H1 (cell line): ENCODE results near the gene SNTG2. TPM values are rescaled to one million over a fixed set of nuclear protein-coding genes. Genes with fewer than 3 reads are reported as not detected.

Experiments
- CTCF ChIA-PET: fragments of 300-600 bp; sonication (Branson Sonifier 250); formaldehyde crosslinking; loops from one replicate; lab custom pipeline; 2021; ENCODE audit not compliant: partially characterized antibody; lab: Charles Lee
- POLR2A ChIA-PET: fragments of 300-600 bp; sonication (Branson Sonifier 250); formaldehyde crosslinking; loops from one replicate; lab custom pipeline; 2021; ENCODE audit warnings: inconsistent platforms; ENCODE audit not compliant: partially characterized antibody; lab: Charles Lee
- DNase-seq, 2 experiments: peaks; one replicate each; pipeline versions ENCODE4 v3.0.0 to v3.0.0-alpha.2; 2010 to 2022; ENCODE audit warnings: low spot score in 2 of 2, low read depth in 1 of 2, mixed read lengths in 1 of 2
- FAIRE-seq: peaks from 2 replicates; lab custom pipeline; 2011; peaks lifted over from hg19 to GRCh38; lab: Jason Lieb, UNC
- H2AFZ ChIP-seq: 2 replicates; pipeline ENCODE4 v1.8.1; 2012; ENCODE audit warnings: low read length, inconsistent platforms
- H2AK5ac ChIP-seq: 2 replicates; pipeline ENCODE4 v1.6.1; 2013; ENCODE audit warnings: low read depth, low read length
- H2BK120ac ChIP-seq: replicated peaks from 2 replicates; pipeline ENCODE3; 2013; ENCODE audit warnings: low read depth, low read length, inconsistent platforms
- H2BK12ac ChIP-seq: 2 replicates; pipeline ENCODE4 v1.6.1; 2013; ENCODE audit warnings: low read depth, low read length
- H2BK15ac ChIP-seq: 2 replicates; pipeline ENCODE4 v1.6.1; 2013; ENCODE audit warnings: low read length
- H2BK20ac ChIP-seq: 2 replicates; pipeline ENCODE4 v1.6.1; 2013; ENCODE audit warnings: low read length
- H2BK5ac ChIP-seq: 2 replicates; pipeline ENCODE4 v1.6.1; 2013; ENCODE audit warnings: low read depth, low read length
- H3K14ac ChIP-seq: 2 replicates; pipeline ENCODE4 v1.6.1; 2013; ENCODE audit warnings: inconsistent platforms; ENCODE audit not compliant: insufficient read length
- H3K18ac ChIP-seq: 2 replicates; pipeline ENCODE4 v1.6.1; 2013; ENCODE audit warnings: low read length; ENCODE audit errors: extremely low read depth
- H3K23ac ChIP-seq: 2 replicates; pipeline ENCODE4 v1.6.1; 2013; ENCODE audit warnings: inconsistent platforms; ENCODE audit not compliant: insufficient read length
- H3K23me2 ChIP-seq: 2 replicates; pipeline ENCODE4 v1.6.1; 2013; ENCODE audit warnings: low read depth, low read length
- H3K27ac ChIP-seq: 2 replicates; pipeline ENCODE4 v1.6.1; 2011; ENCODE audit warnings: low read depth, low read length, inconsistent platforms
- H3K27me3 ChIP-seq, 4 experiments: replicated peaks in 1 of 4; 1 replicate in 1 of 4; 2 replicates in 3 of 4; pipeline versions ENCODE4 v1.6.1 to v1.8.1; 2011 to 2013; ENCODE audit warnings: low read length in 3 of 4, mild to moderate bottlenecking in 3 of 4, inconsistent platforms in 2 of 4, mixed read lengths in 2 of 4, moderate library complexity in 1 of 4; ENCODE audit not compliant: control insufficient read depth in 3 of 4, insufficient read depth in 3 of 4; ENCODE audit errors: extremely low read depth in 1 of 4
- H3K36me3 ChIP-seq, 4 experiments: 2 replicates each; pipeline versions ENCODE4 v1.6.1 to v1.8.1; 2011 to 2013; ENCODE audit warnings: mild to moderate bottlenecking in 4 of 4, low read length in 3 of 4, moderate library complexity in 2 of 4, control low read depth in 1 of 4, inconsistent platforms in 1 of 4; ENCODE audit not compliant: insufficient read depth in 4 of 4, control insufficient read depth in 2 of 4
- H3K4ac ChIP-seq: replicated peaks from 2 replicates; pipeline ENCODE3; 2013; ENCODE audit warnings: low read length, low read depth, mixed read lengths, inconsistent platforms; ENCODE audit not compliant: insufficient read length
- H3K4me1 ChIP-seq, 4 experiments: replicated peaks in 1 of 4; 1 replicate in 1 of 4; 2 replicates in 3 of 4; pipeline versions ENCODE4 v1.6.1 to v1.8.1; 2011 to 2013; ENCODE audit warnings: low read length in 3 of 4, inconsistent platforms in 2 of 4, mixed read lengths in 1 of 4; ENCODE audit not compliant: insufficient read depth in 4 of 4, control insufficient read depth in 3 of 4
- H3K4me2 ChIP-seq, 2 experiments: 2 replicates each; pipeline versions ENCODE4 v1.6.1 to v1.8.1; 2011 to 2013; ENCODE audit warnings: low read depth in 2 of 2, low read length in 2 of 2, control low read depth in 1 of 2, inconsistent platforms in 1 of 2, mild to moderate bottlenecking in 1 of 2; ENCODE audit not compliant: insufficient read depth in 1 of 2
- H3K4me3 ChIP-seq, 4 experiments: fragments of 200-600, 300-600 bp in 1 of 4; sonication (generic), shearing (Covaris generic), sonication (Bioruptor Twin) in 1 of 4; 2 replicates each; pipeline versions ENCODE4 v1.5.1 to v1.8.1; 2011 to 2016; ENCODE audit warnings: low read length in 4 of 4, low read depth in 3 of 4, control low read depth in 2 of 4, inconsistent platforms in 2 of 4, mild to moderate bottlenecking in 2 of 4, mixed read lengths in 1 of 4, moderate library complexity in 1 of 4; ENCODE audit not compliant: insufficient read depth in 2 of 4; ENCODE audit errors: extremely low read depth in 1 of 4
- H3K56ac ChIP-seq: replicated peaks from 2 replicates; pipeline ENCODE3; 2013; ENCODE audit warnings: low read depth, mild to moderate bottlenecking, mixed read lengths, low read length, inconsistent platforms; ENCODE audit not compliant: insufficient read length
- H3K79me1 ChIP-seq: 2 replicates; pipeline ENCODE4 v1.6.1; 2013; ENCODE audit warnings: low read depth, low read length, control low read depth
- H3K79me2 ChIP-seq, 2 experiments: 2 replicates each; pipeline versions ENCODE4 v1.6.1 to v1.8.1; 2012 to 2013; ENCODE audit warnings: low read length in 2 of 2, mild to moderate bottlenecking in 2 of 2, inconsistent platforms in 1 of 2; ENCODE audit not compliant: insufficient read depth in 2 of 2, control insufficient read depth in 1 of 2
- H3K9ac ChIP-seq, 4 experiments: replicated peaks in 1 of 4; 1 replicate in 1 of 4; 2 replicates in 3 of 4; pipeline versions ENCODE4 v1.6.1 to v1.8.1; 2011 to 2013; ENCODE audit warnings: low read depth in 3 of 4, low read length in 3 of 4, control low read depth in 2 of 4, mild to moderate bottlenecking in 2 of 4, moderate library complexity in 2 of 4, inconsistent platforms in 1 of 4; ENCODE audit errors: extremely low read depth in 1 of 4
- H3K9me3 ChIP-seq, 2 experiments: 2 replicates each; pipeline versions ENCODE4 v1.6.1 to v1.8.1; 2012 to 2013; ENCODE audit warnings: mild to moderate bottlenecking in 2 of 2, moderate library complexity in 2 of 2, control low read depth in 1 of 2, inconsistent platforms in 1 of 2, low read depth in 1 of 2, low read length in 1 of 2, mixed read lengths in 1 of 2; ENCODE audit not compliant: insufficient read depth in 2 of 2
- H4K20me1 ChIP-seq, 2 experiments: replicated peaks in 1 of 2; 2 replicates each; pipeline versions ENCODE3 to v1.8.1; 2011 to 2013; ENCODE audit warnings: inconsistent platforms in 2 of 2, low read length in 2 of 2, mild to moderate bottlenecking in 1 of 2; ENCODE audit not compliant: insufficient read depth in 2 of 2, control insufficient read depth in 1 of 2
- H4K5ac ChIP-seq: 2 replicates; pipeline ENCODE4 v1.6.1; 2013; ENCODE audit warnings: low read length, low read depth, mixed read lengths, inconsistent platforms; ENCODE audit not compliant: insufficient read length
- H4K8ac ChIP-seq: 2 replicates; pipeline ENCODE4 v1.8.0; 2013; ENCODE audit warnings: mild to moderate bottlenecking, moderate library complexity, low read length, inconsistent platforms; ENCODE audit not compliant: insufficient read depth; ENCODE audit errors: extremely low read depth
- H4K91ac ChIP-seq: replicated peaks from 2 replicates; pipeline ENCODE3; 2013; ENCODE audit warnings: low read length, mixed read lengths, inconsistent platforms; ENCODE audit not compliant: insufficient read length
- ASH2L ChIP-seq: fragments of 200-600, 300-600 bp; sonication (generic); IDR thresholded peaks from one replicate; pipeline ENCODE4 v1.7.1; 2017; ENCODE audit warnings: low read length
- BRCA1 ChIP-seq: IDR thresholded peaks from 2 replicates; pipeline ENCODE4 v1.6.1; 2012; ENCODE audit warnings: low read depth, low read length, improper control_type of control experiment
- CHD1 ChIP-seq: IDR thresholded peaks from 2 replicates; pipeline ENCODE4 v1.6.1; 2012; ENCODE audit warnings: low read depth, low read length, improper control_type of control experiment
- E2F6 ChIP-seq: IDR thresholded peaks from 2 replicates; pipeline ENCODE4 v1.6.1; 2012; ENCODE audit warnings: inconsistent platforms
- FOSL1 ChIP-seq: IDR thresholded peaks from 2 replicates; pipeline ENCODE4 v1.6.1; 2011; ENCODE audit warnings: mild to moderate bottlenecking, low read depth, low read length, moderate library complexity; ENCODE audit not compliant: insufficient read depth
- GABPA ChIP-seq: IDR thresholded peaks from 2 replicates; pipeline ENCODE4 v1.6.1; 2011; ENCODE audit warnings: mild to moderate bottlenecking, low read length, moderate library complexity, borderline replicate concordance; ENCODE audit not compliant: insufficient read depth
- KDM4A ChIP-seq: IDR thresholded peaks from one replicate; pipeline ENCODE4 v1.7.1; 2012; ENCODE audit warnings: low read depth, mild to moderate bottlenecking, moderate library complexity, low read length, inconsistent platforms; ENCODE audit not compliant: severe bottlenecking
- MAFK ChIP-seq: IDR thresholded peaks from 2 replicates; pipeline ENCODE4 v1.6.1; 2012; ENCODE audit warnings: low read depth, mild to moderate bottlenecking, improper control_type of control experiment, low read length
- MAX ChIP-seq: IDR thresholded peaks from 2 replicates; pipeline ENCODE4 v1.6.1; 2012; ENCODE audit warnings: inconsistent platforms
- NANOG ChIP-seq: IDR thresholded peaks from 2 replicates; pipeline ENCODE4 v1.6.1; 2011; ENCODE audit warnings: low read length, low read depth, mild to moderate bottlenecking, inconsistent platforms; ENCODE audit not compliant: insufficient read depth, poor library complexity, severe bottlenecking
- PHF8 ChIP-seq: fragments of 200-600 bp; sonication (generic); conservative IDR thresholded peaks from 2 replicates; pipeline ENCODE4 v1.7.1; 2012; ENCODE audit warnings: low read depth, mild to moderate bottlenecking, inconsistent platforms, low read length, moderate library complexity
- RXRA ChIP-seq: IDR thresholded peaks from 2 replicates; pipeline ENCODE4 v1.6.1; 2011; ENCODE audit warnings: low read depth, mild to moderate bottlenecking, low read length, moderate library complexity; ENCODE audit not compliant: insufficient read depth
- TAF1 ChIP-seq: IDR thresholded peaks from 2 replicates; pipeline ENCODE4 v1.6.1; 2011; ENCODE audit warnings: mild to moderate bottlenecking, low read depth, low read length
- TCF12 ChIP-seq: IDR thresholded peaks from 2 replicates; pipeline ENCODE4 v1.6.1; 2011; ENCODE audit warnings: low read depth, mild to moderate bottlenecking, low read length
- WGBS, 2 experiments: shearing (Covaris generic) in 1 of 2; methylation state at CpG; one replicate each; pipeline versions ENCODE4 v1.1.6 to v1.1.7; 2013 to 2015; ENCODE audit warnings: low lambda C conversion rate in 2 of 2, mixed read lengths in 2 of 2, inconsistent platforms in 1 of 2, low coverage in 1 of 2, missing lambda C conversion rate in 1 of 2; ENCODE audit not compliant: insufficient replicate concordance in 2 of 2, insufficient coverage in 1 of 2, insufficient read length in 1 of 2; ENCODE audit errors: extremely low coverage in 1 of 2, missing lambda C conversion rate in 1 of 2; 5-methylcytosine and 5-hydroxymethylcytosine counted together
- polyA plus RNA-seq, 7 experiments: library from polyadenylated mRNA; depleted of rRNA in 3 of 7; stranded (reverse) in 5 of 7; unstranded in 2 of 7; fragments of >200 nt in 5 of 7; fragments of 200-250 nt in 2 of 7; gene quantifications; 1 replicate in 5 of 7; 2 replicates in 1 of 7; 4 replicates in 1 of 7; pipeline versions ENCODE4 v1.2.1 to v1.2.3, GENCODE V29; 2011 to 2013; ENCODE audit warnings: missing spikeins in 2 of 7, mixed read lengths in 2 of 7
- total RNA-seq: library from RNA; stranded (reverse); fragmentation: NEBNext Ultra II Directional; extraction: Animal tissue kit (Norgen Biotek cat#: 25700); gene quantifications from 2 replicates; pipeline ENCODE4 v1.2.1, GENCODE V29; 2021

Gene SNTG2
- total and polyA plus RNA-seq, 2 of the 8 experiments (the other 6 are each of a cell fraction or from before 2014, with no cell fraction given): 6.6 to 18.1 TPM

- no peak for FAIRE-seq
- TF ChIP-seq CHD1 (no peak), ASH2L (no peak), TCF12 (no peak), MAX (no peak), PHF8 (no peak), MAFK (no peak), RXRA (no peak), GABPA (no peak), E2F6 (no peak), FOSL1 (no peak), TAF1 (no peak), NANOG (no peak), KDM4A (no peak), BRCA1 (no peak)
Observed at GRCh38 chr2:1222056-1222455, 271.4 kb downstream of the SNTG2 start.

More at GRCh38 chr2:1222056-1222455, 271.4 kb downstream of the SNTG2 start:
- Histone ChIP-seq H2BK5ac (no peak overlapping the region), H2BK15ac (no peak overlapping the region), H3K18ac (no peak overlapping the region), H4K20me1 (no peaks in the 10 kb centered on the region), H4K5ac (no peak overlapping the region), H3K9ac (no peak overlapping the region), H3K23ac (no peak overlapping the region), H3K56ac (no peak overlapping the region), H2AFZ (no peak overlapping the region), H3K23me2 (no peaks in the 10 kb centered on the region), H3K4me3 (no peak overlapping the region), H3K9me3 (peaks cover 0 to 3% of the 10 kb centered on the region in 2 experiments; a peak in 1 of 4 replicates), H2BK12ac (no peak overlapping the region), H3K4me1 (no peaks in the 10 kb centered on the region), H3K14ac (no peak overlapping the region), H2BK20ac (no peak overlapping the region), H2AK5ac (no peak overlapping the region), H4K8ac (no peak overlapping the region), H3K79me2 (no peaks in the 10 kb centered on the region), H3K4ac (no peak overlapping the region), H4K91ac (no peak overlapping the region), H3K4me2 (no peak overlapping the region), H3K27me3 (no peaks in the 10 kb centered on the region), H3K27ac (no peak overlapping the region), H2BK120ac (no peak overlapping the region), H3K79me1 (no peaks in the 10 kb centered on the region), H3K36me3 (no peaks in the 10 kb centered on the region)
- CTCF ChIA-PET: no interaction called here
- 84% methylated on average over 6 of the region's 6 CpGs; no CpG with 5 or more reads in 1 of the 2 experiments for WGBS, 2 experiments
- DNase-seq: no peak
- POLR2A ChIA-PET: no interaction called here
